ENCODE data around the gene NEDD9.

Gene NEDD9

DNA sequence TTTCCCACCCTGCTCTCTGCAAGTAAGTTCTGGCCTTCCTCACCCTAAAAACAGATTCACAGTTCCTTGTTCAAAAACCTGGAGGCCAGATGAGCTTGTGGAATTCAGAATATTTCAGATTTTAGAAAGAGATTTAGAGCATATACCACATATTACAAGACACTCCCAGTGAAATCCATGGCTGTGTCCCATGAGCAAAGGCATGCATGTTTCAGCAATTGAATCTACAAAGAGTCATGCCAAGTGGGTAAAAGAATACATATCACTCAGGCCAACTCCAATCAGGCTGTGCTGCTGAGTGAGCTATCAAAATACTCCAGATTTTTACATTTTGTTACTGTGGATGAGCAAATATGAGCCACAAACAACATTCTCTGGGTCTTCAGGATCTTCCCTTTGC is 10.2 kb upstream of the NEDD9 start:
- no peak overlapping the region for H3K4me3 ChIP-seq (ENCODE audit: control insufficient read depth, low read depth, low read length)
- DNase-seq (ENCODE audit: low read depth) = peak; percentile 41
- TF ChIP-seq, protein P1, sequence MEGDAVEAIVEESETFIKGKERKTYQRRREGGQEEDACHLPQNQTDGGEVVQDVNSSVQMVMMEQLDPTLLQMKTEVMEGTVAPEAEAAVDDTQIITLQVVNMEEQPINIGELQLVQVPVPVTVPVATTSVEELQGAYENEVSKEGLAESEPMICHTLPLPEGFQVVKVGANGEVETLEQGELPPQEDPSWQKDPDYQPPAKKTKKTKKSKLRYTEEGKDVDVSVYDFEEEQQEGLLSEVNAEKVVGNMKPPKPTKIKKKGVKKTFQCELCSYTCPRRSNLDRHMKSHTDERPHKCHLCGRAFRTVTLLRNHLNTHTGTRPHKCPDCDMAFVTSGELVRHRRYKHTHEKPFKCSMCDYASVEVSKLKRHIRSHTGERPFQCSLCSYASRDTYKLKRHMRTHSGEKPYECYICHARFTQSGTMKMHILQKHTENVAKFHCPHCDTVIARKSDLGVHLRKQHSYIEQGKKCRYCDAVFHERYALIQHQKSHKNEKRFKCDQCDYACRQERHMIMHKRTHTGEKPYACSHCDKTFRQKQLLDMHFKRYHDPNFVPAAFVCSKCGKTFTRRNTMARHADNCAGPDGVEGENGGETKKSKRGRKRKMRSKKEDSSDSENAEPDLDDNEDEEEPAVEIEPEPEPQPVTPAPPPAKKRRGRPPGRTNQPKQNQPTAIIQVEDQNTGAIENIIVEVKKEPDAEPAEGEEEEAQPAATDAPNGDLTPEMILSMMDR (conservative IDR thresholded peaks at IDR 0.05; ENCODE audit: control insufficient read depth, insufficient read depth, low read depth, low read length) = no peak

GRCh38 chr6:11241793-11242201 is 9.3 kb upstream of the NEDD9 start:
- TF ChIP-seq, protein P1 (conservative IDR thresholded peaks at IDR 0.05; ENCODE audit: control insufficient read depth, insufficient read depth, low read depth, low read length) = peak; percentile 92
- no peak overlapping the region for H3K4me3 ChIP-seq (ENCODE audit: control insufficient read depth, low read depth, low read length)
- DNase-seq (ENCODE audit: low read depth) = peak; percentile 59

DNA sequence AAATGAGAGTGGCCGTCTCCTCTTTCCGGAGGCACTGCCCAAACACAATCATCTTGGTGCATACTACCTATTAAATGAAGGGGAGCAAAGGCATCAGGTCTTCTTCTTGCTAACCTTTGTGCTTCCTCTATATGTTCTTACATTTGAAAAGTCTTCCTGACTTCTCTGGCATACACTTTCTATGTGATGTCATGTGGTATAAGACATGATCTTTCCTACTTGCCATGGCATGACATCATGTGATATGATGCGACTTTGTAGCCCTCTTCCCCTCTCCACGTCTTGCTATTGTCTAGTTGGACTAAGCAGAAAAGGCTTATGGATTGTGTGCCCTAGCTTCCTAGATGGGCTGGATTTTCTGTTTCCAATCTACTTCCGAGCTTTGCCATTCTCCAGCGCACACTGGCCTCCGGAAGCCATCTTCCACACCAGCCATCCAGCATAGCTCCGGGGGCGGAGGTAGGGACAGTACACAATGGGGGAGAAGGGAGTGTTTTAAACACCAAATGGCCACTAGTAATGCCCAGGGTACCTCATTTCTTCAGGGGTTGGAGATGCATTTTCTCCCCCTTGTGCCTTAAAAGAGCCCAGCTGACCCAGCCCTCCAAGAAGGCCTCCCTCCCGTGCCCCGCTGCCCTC is 8.8 kb upstream of the NEDD9 start:
- H3K4me3 ChIP-seq (ENCODE audit: control insufficient read depth, low read depth, low read length) = no peak overlapping the region
- TF ChIP-seq, protein P1 (conservative IDR thresholded peaks at IDR 0.05; ENCODE audit: control insufficient read depth, insufficient read depth, low read depth, low read length) = no peak
- no peak for DNase-seq (ENCODE audit: low read depth)

DNA sequence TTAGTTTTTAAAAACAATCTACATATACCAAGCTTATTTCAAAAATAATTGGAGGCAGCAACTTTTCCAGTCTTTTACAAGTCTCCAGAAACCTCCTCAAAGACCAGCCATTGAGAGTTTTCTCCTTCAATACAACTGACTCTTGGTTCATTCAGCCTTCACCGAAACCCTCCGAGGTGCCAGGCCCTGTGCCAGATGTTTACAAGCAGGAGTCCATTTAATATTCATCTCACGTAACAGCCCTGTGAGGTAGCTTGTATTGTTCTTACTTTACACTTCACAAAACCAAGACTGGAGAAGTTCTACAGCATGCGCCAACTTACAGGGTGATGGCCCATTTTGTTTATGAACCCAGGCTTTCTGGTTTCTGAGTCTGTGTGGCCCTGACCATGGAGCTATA is 5.5 kb upstream of the NEDD9 start:
- TF ChIP-seq, protein P1 (conservative IDR thresholded peaks at IDR 0.05; ENCODE audit: control insufficient read depth, insufficient read depth, low read depth, low read length) = no peak
- DNase-seq (ENCODE audit: low read depth) = no peak
- H3K4me3 ChIP-seq (ENCODE audit: control insufficient read depth, low read depth, low read length) = no peak overlapping the region

DNA sequence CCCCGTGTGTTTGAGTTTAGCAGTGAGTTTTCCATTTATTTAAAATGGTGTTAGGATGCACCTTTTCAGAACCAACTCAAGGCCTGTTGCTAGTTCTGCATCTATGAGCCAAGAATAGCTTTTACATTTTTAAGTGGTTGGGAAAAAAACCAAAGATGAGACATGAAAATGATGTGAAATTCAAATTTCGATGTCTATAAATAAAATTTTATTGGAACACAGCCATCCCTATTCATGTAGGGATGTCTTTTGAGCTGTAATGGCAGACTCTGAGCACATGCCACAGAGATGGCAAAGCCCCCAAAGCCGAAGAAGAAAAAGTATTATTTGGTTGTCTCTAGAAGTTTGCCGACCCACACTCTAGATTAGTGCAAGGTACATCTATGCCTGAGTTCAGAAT is 5.0 kb upstream of the NEDD9 start:
- TF ChIP-seq, protein P1 (conservative IDR thresholded peaks at IDR 0.05; ENCODE audit: control insufficient read depth, insufficient read depth, low read depth, low read length) = no peak
- H3K4me3 ChIP-seq (ENCODE audit: control insufficient read depth, low read depth, low read length) = no peak overlapping the region
- DNase-seq (ENCODE audit: low read depth) = no peak

GRCh38 chr6:11236915-11237314 is 4.4 kb upstream of the NEDD9 start:
- DNase-seq (ENCODE audit: low read depth) = no peak
- TF ChIP-seq, protein P1 (conservative IDR thresholded peaks at IDR 0.05; ENCODE audit: control insufficient read depth, insufficient read depth, low read depth, low read length) = no peak
- H3K4me3 ChIP-seq (ENCODE audit: control insufficient read depth, low read depth, low read length) = no peak overlapping the region
